PC-9 (cell line): ENCODE measurements around the gene GFAP. TPM values are rescaled to one million over a fixed set of nuclear protein-coding genes. Genes with fewer than 3 reads are reported as not detected.

Experiments
- BruUV-seq: library from RNA; stranded (reverse); fragments of 400-500 nt; replicated peaks from 2 replicates; lab custom pipeline; 2021; lab: Mats Ljungman, UMichigan
- CTCF ChIA-PET: fragments of 300-600 bp; sonication (Branson Sonifier 250); formaldehyde crosslinking; loops from one replicate; lab custom pipeline; 2022; ENCODE audit warnings: antibody characterized with exemption; lab: Charles Lee
- POLR2A ChIA-PET: fragments of 300-600 bp; sonication (Branson Sonifier 250); formaldehyde crosslinking; loops from one replicate; lab custom pipeline; 2022; ENCODE audit warnings: antibody characterized with exemption; ENCODE audit not compliant: unreplicated experiment; lab: Charles Lee
- DNase-seq, 2 experiments: peaks; one replicate each; pipeline versions ENCODE4 v3.0.0 to v3.0.0-alpha.2; 2015 to 2022; ENCODE audit warnings: mixed read lengths in 1 of 2
- H2AFZ ChIP-seq: fragments of 200-600 bp; sonication (generic); 2 replicates; pipeline ENCODE4 v1.8.1; 2017; ENCODE audit warnings: antibody characterized with exemption
- H3F3A ChIP-seq: fragments of 200-600 bp; sonication (generic); 2 replicates; pipeline ENCODE4 v1.8.1; 2017; ENCODE audit warnings: antibody characterized with exemption, mild to moderate bottlenecking, low read depth; ENCODE audit not compliant: insufficient read depth
- H3K27ac ChIP-seq: fragments of 200-600 bp; sonication (generic); 2 replicates; pipeline ENCODE4 v1.6.1; 2016; ENCODE audit warnings: mixed run types
- H3K27me3 ChIP-seq: fragments of 200-600 bp; sonication (generic); 2 replicates; pipeline ENCODE4 v1.6.1; 2016; ENCODE audit warnings: low read depth, mixed run types; ENCODE audit not compliant: insufficient read depth
- H3K36me3 ChIP-seq: fragments of 200-600 bp; sonication (generic); 2 replicates; pipeline ENCODE4 v1.6.1; 2016; ENCODE audit warnings: low read depth, mixed run types
- H3K4me1 ChIP-seq: fragments of 200-600 bp; sonication (generic); replicated peaks from 2 replicates; pipeline ENCODE4 v1.6.1; 2016; ENCODE audit warnings: mixed run types; ENCODE audit not compliant: insufficient read depth
- H3K4me2 ChIP-seq: fragments of 200-600 bp; sonication (generic); 2 replicates; pipeline ENCODE4 v1.6.1; 2017; ENCODE audit warnings: mixed run types
- H3K4me3 ChIP-seq: fragments of 200-600 bp; sonication (generic); 2 replicates; pipeline ENCODE4 v1.6.1; 2016; ENCODE audit warnings: mixed run types
- H3K79me2 ChIP-seq: fragments of 200-600 bp; sonication (generic); 2 replicates; pipeline ENCODE4 v1.6.1; 2017; ENCODE audit warnings: low read depth, mixed run types
- H3K9me2 ChIP-seq: fragments of 200-600 bp; sonication (generic); 2 replicates; pipeline ENCODE4 v1.8.1; 2017; ENCODE audit warnings: mild to moderate bottlenecking; ENCODE audit not compliant: insufficient read depth
- H3K9me3 ChIP-seq: fragments of 200-600 bp; sonication (generic); 2 replicates; pipeline ENCODE4 v1.8.1; 2016; ENCODE audit warnings: low read depth; ENCODE audit not compliant: insufficient read depth
- H4K20me1 ChIP-seq: fragments of 200-600 bp; sonication (generic); 2 replicates; pipeline ENCODE4 v1.8.1; 2017; ENCODE audit not compliant: insufficient read depth
- EZH2 ChIP-seq: fragments of 200-600 bp; sonication (generic); IDR thresholded peaks from 2 replicates; pipeline ENCODE4 v1.8.0; 2017; ENCODE audit warnings: antibody characterized with exemption, low read depth
- intact Hi-C: fragments of 100-400 bp; cut with micrococcal nuclease; formaldehyde crosslinking; loops from one replicate; pipeline ENCODE4 v1.10.0; 2022; ENCODE audit not compliant: unreplicated experiment
- total RNA-seq: library from RNA; stranded (reverse); gene quantifications from 2 replicates; pipeline ENCODE4 v1.2.3, GENCODE V29; 2021
- TF ChIP-seq, protein P1 (sequence below): fragments of 200-600 bp; sonication (generic); conservative IDR thresholded peaks from 2 replicates; pipeline ENCODE4 v1.6.1; 2017; ENCODE audit warnings: mixed run types, antibody characterized with exemption, mild to moderate bottlenecking, moderate library complexity

The GFAP gene
- total RNA-seq, 1 experiment from 2014 or later = not detected

DNA sequence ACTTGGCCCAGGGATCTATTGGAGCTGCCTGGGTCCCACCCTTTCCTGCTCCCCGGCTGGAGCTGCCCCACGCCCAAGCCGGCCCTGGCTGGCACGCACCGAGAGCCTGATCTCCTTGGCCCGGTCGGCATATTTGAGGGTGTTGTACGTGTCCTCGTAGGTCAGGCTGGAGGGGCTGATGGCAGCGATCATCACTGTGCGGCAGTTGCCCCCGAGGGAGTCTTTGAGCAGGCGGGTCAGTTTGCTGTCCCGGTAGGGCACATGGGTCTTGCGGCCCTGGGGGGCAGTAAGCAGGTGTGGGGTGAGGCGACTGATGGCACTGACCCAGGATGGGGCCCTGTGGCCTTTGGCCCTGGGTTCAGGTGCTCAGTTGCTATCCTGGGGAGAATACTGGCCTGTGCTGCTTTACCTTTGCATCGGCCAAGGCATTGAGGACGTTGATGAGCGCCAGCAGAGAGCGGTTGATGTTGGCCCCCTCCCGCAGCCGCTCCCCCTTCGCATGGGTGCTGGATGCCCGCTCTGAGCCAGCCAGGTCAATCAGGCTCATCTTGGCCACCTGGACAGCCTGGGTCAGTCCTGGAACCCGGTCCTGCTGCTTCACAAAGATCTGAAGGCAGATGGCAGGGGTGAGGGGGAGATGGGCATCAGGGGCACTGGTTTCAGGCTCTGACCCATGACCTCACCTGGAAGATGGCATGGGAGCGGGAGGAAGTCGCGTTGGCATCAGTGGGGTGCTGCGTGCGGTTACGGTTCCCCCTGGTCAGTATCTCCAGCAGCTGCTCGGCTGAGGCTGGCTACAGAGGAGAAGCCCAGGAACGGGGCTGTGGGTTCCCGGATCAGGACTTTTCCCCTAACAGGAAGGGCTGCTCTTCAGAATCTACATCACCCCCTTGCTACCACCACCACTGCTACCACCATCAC lies 18.8 kb upstream of the GFAP start:
- H3K4me1 ChIP-seq = no peaks in the 10 kb centered on the region
- TF ChIP-seq, protein P1, sequence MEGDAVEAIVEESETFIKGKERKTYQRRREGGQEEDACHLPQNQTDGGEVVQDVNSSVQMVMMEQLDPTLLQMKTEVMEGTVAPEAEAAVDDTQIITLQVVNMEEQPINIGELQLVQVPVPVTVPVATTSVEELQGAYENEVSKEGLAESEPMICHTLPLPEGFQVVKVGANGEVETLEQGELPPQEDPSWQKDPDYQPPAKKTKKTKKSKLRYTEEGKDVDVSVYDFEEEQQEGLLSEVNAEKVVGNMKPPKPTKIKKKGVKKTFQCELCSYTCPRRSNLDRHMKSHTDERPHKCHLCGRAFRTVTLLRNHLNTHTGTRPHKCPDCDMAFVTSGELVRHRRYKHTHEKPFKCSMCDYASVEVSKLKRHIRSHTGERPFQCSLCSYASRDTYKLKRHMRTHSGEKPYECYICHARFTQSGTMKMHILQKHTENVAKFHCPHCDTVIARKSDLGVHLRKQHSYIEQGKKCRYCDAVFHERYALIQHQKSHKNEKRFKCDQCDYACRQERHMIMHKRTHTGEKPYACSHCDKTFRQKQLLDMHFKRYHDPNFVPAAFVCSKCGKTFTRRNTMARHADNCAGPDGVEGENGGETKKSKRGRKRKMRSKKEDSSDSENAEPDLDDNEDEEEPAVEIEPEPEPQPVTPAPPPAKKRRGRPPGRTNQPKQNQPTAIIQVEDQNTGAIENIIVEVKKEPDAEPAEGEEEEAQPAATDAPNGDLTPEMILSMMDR = no peak
- TF ChIP-seq EZH2 = no peak
- no peaks in the 10 kb centered on the region; the same call in 1 of the 2 replicates for H4K20me1 ChIP-seq
- H3K36me3 ChIP-seq = peaks cover 12% of the 10 kb centered on the region
- POLR2A ChIA-PET = no interaction called here
- peaks cover 6% of the 10 kb centered on the region; the same call in 1 of the 2 replicates for H3F3A ChIP-seq
- H3K27ac ChIP-seq = no peak overlapping the region
- no peak overlapping the region for H3K4me2 ChIP-seq
- no peak overlapping the region for H3K4me3 ChIP-seq
- H3K27me3 ChIP-seq = no peaks in the 10 kb centered on the region
- H3K79me2 ChIP-seq = peaks cover 23% of the 10 kb centered on the region
- no peak overlapping the region for H2AFZ ChIP-seq
- no peaks in the 10 kb centered on the region for H3K9me2 ChIP-seq
- CTCF ChIA-PET = no interaction called here
- no peak for DNase-seq
- no peaks in the 10 kb centered on the region for H3K9me3 ChIP-seq
- intact Hi-C loops = no loop called here
- BruUV-seq = no TSS peak

DNA sequence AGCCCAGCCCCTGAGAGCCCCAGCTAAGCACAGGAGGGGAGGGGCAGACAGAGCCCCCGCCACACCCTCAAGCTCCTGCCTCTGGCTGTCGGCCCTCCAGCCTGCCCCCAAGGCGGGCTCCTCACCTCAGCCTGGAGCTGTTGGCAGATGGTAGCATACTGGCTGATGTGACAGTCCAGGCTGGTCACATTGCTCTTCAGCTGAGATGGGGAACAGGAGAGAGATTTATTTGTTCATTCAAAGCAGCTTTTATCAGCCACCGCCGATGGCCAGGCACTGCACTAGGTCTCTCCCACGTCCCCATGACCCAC lies 17.4 kb upstream of the GFAP start:
- H4K20me1 ChIP-seq = no peaks in the 10 kb centered on the region; the same call in 1 of the 2 replicates
- peaks cover 5% of the 10 kb centered on the region; the same call in 1 of the 2 replicates for H3K36me3 ChIP-seq
- no peak for DNase-seq
- no peak overlapping the region for H3K4me2 ChIP-seq
- H3F3A ChIP-seq = peaks cover 6% of the 10 kb centered on the region; the same call in 1 of the 2 replicates
- ChIA-PET CTCF (no interaction called here), POLR2A (interaction anchor here (0.6 kb wide), 1 partner anchor 216 kb away, joined by 5 read pairs; the partner anchor contains the start of gene HEXIM1)
- no peaks in the 10 kb centered on the region for H3K4me1 ChIP-seq
- H3K9me3 ChIP-seq = no peaks in the 10 kb centered on the region
- H3K27ac ChIP-seq = no peak overlapping the region
- no peaks in the 10 kb centered on the region for H3K9me2 ChIP-seq
- peaks cover 10% of the 10 kb centered on the region; the same call in 1 of the 2 replicates for H3K79me2 ChIP-seq
- H2AFZ ChIP-seq = no peak overlapping the region
- BruUV-seq = no TSS peak
- no peaks in the 10 kb centered on the region for H3K27me3 ChIP-seq
- no peak for TF ChIP-seq EZH2
- TF ChIP-seq, protein P1 = no peak
- intact Hi-C loops = no loop called here
- no peak overlapping the region for H3K4me3 ChIP-seq

DNA sequence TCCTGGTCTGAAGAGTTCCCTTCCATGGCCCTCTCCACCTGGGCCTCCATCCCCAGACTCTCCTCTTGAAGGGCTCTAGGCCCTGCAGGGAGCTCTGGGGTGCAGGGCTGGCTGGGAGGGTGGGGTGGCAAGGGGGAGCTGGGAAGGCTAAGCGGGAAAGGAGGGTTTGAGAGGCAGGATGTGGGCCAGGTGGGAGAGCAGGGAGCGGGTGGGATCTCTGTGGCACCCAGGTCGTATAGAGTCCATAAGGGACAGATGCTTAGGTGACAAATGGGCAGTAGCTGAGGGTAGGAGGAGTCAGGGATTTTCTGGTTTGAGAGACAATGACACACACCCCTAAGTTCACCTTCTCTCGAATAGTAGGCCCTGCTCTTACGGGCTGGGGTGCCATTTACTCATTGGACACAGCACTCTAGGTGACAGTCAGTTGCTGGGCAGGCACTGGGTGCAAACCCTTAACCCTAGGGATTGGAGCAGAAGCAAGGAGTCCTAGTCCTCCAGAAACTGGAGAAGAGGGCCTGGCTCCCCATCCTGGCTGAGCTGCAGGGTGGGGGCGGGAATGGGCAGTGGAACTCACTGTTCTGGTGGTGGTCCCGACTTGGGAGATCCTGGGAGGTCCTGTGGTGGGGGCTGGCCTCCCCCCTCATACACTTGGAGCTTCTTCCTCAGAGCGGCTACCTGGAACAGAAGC lies 16.9 kb upstream of the GFAP start:
- no TSS peak for BruUV-seq
- Histone ChIP-seq H3K4me2 (no peak overlapping the region), H3K36me3 (peaks cover 10% of the 10 kb centered on the region), H4K20me1 (no peaks in the 10 kb centered on the region), H3K79me2 (0 out of 2 replicates have a peak, but pooled peaks cover 5% of the 10 kb centered on the region), H3F3A (peaks cover under 1% of the 10 kb centered on the region; the same call in 1 of the 2 replicates), H3K9me3 (no peaks in the 10 kb centered on the region), H2AFZ (no peak overlapping the region), H3K27me3 (no peaks in the 10 kb centered on the region), H3K9me2 (no peaks in the 10 kb centered on the region), H3K27ac (no peak overlapping the region), H3K4me1 (no peaks in the 10 kb centered on the region), H3K4me3 (no peak overlapping the region)
- POLR2A ChIA-PET = interaction anchor here (0.6 kb wide), 1 partner anchor 216 kb away, joined by 5 read pairs; the partner anchor contains the start of gene HEXIM1
- TF ChIP-seq, protein P1 = no peak
- no peak for TF ChIP-seq EZH2
- DNase-seq = no peak
- intact Hi-C loops = no loop called here
- CTCF ChIA-PET = no interaction called here
